Testis (tissue), 3 donors: ENCODE measurements around the gene LPIN1. TPM values are rescaled to one million over a fixed set of nuclear protein-coding genes. Genes with fewer than 3 reads are reported as not detected.

ENCODE experiments used
- DNase-seq: peaks from one replicate; pipeline ENCODE4 v3.0.0-alpha.2; 2019
- H3K27ac ChIP-seq, 2 donors: fragments of 200-600 bp; sonication (generic); one replicate each; pipeline ENCODE4 v1.5.1; 2019
- H3K27me3 ChIP-seq: fragments of 200-600 bp; sonication (generic); one replicate; pipeline ENCODE4 v1.5.1; 2019
- H3K36me3 ChIP-seq: fragments of 200-600 bp; sonication (generic); one replicate; pipeline ENCODE4 v1.5.1; 2017; ENCODE audit warnings: low read depth; ENCODE audit errors: missing control alignments
- H3K4me1 ChIP-seq: fragments of 200-600 bp; sonication (generic); one replicate; pipeline ENCODE4 v1.5.1; 2019
- H3K4me3 ChIP-seq, 2 donors: fragments of 200-600 bp; sonication (generic); one replicate each; pipeline ENCODE4 v1.5.1; 2017 to 2019
- H3K9me3 ChIP-seq: fragments of 200-600 bp; sonication (generic); one replicate; pipeline ENCODE4 v1.5.1; 2017
- CTCF ChIP-seq, 3 experiments: fragments of 450-650 bp in 2 of 3; fragments of 200-600 bp in 1 of 3; sonication (generic) in 1 of 3; IDR thresholded peaks; one replicate each; pipeline ENCODE4 v1.5.1; 2016 to 2019; ENCODE audit warnings: antibody characterized with exemption in 3 of 3, mild to moderate bottlenecking in 2 of 3, moderate library complexity in 1 of 3
- POLR2A ChIP-seq: fragments of 450-650 bp; IDR thresholded peaks from one replicate; pipeline ENCODE4 v1.6.1; 2017; ENCODE audit warnings: antibody characterized with exemption, mild to moderate bottlenecking, moderate library complexity
- WGBS, 2 donors: methylation state at CpG; one replicate each; pipeline ENCODE4 v1.1.5; 2018; 5-methylcytosine and 5-hydroxymethylcytosine counted together
- intact Hi-C: fragments of 100-400 bp; cut with DNase I; formaldehyde crosslinking; loops from one replicate; pipeline ENCODE4 v1.15.1; 2023; ENCODE audit warnings: low total_unique reads
- polyA plus RNA-seq: library from polyadenylated mRNA; stranded (reverse); fragments of 350-450 nt; fragmentation: Illumina TruSeq; extraction: RNeasy Lipid Tissue Mini Kit (QIAGEN cat#74804); gene quantifications from one replicate; pipeline ENCODE4 v1.2.3, GENCODE V29; 2014; ENCODE audit warnings: low read depth, low replicate concordance; ENCODE audit not compliant: insufficient read depth
- total RNA-seq, 2 donors: library from RNA; depleted of rRNA; stranded (reverse); fragments of >200 nt; gene quantifications; one replicate each; pipeline ENCODE4 v1.2.3, GENCODE V29; 2016

The LPIN1 gene
- total and polyA plus RNA-seq, 3 donors from 2014 or later, result 90.0 to 198 (median 169) TPM

GRCh38 chr2:11709293-11709692, 37.1 kb upstream of the LPIN1 start:
- 95% methylated on average over 8 of the region's 8 CpGs for WGBS, 2 donors
- TF ChIP-seq CTCF (IDR thresholded peaks at IDR 0.05) (no peak), POLR2A (no peak)
- no peak overlapping the region for H3K27ac ChIP-seq
- no peaks in the 10 kb centered on the region for H3K9me3 ChIP-seq
- H3K4me3 ChIP-seq, result no peak overlapping the region
- intact Hi-C loops, result no loop called here
- DNase-seq, result no peak
- H3K36me3 ChIP-seq, result no peaks in the 10 kb centered on the region
- no peaks in the 10 kb centered on the region for H3K27me3 ChIP-seq
- peaks cover 6% of the 10 kb centered on the region for H3K4me1 ChIP-seq

GRCh38 chr2:11710210-11710609, 36.2 kb upstream of the LPIN1 start:
- TF ChIP-seq CTCF (IDR thresholded peaks at IDR 0.05), result no peak
- TF ChIP-seq POLR2A, result no peak
- Histone ChIP-seq H3K27me3 (no peaks in the 10 kb centered on the region), H3K36me3 (no peaks in the 10 kb centered on the region), H3K4me1 (peaks cover 6% of the 10 kb centered on the region), H3K27ac (no peak overlapping the region), H3K4me3 (no peak overlapping the region), H3K9me3 (no peaks in the 10 kb centered on the region)
- DNase-seq, result no peak
- WGBS, 2 donors, result 65 to 74% methylated on average over 3 of the region's 3 CpGs
- intact Hi-C loops, result no loop called here

- no peak overlapping the region for H3K27ac ChIP-seq
Measured at GRCh38 chr2:11710632-11711353, 35.6 kb upstream of the LPIN1 start.

GRCh38 chr2:11711354-11711716, 35.1 kb upstream of the LPIN1 start:
- TF ChIP-seq POLR2A, result no peak
- no peak for TF ChIP-seq CTCF (IDR thresholded peaks at IDR 0.05)
- Histone ChIP-seq H3K9me3 (no peaks in the 10 kb centered on the region), H3K27ac (no peak overlapping the region), H3K27me3 (no peaks in the 10 kb centered on the region), H3K4me1 (peaks cover 6% of the 10 kb centered on the region), H3K4me3 (no peak overlapping the region), H3K36me3 (no peaks in the 10 kb centered on the region)
- WGBS, 2 donors, result 75 to 84% methylated on average over 1 of the region's 1 CpG
- intact Hi-C loops, result no loop called here
- DNase-seq, result no peak

More at GRCh38 chr2:11710632-11711353, 35.6 kb upstream of the LPIN1 start:
- TF ChIP-seq CTCF (IDR thresholded peaks at IDR 0.05), result no peak
- no peak overlapping the region for H3K4me3 ChIP-seq
- 39 to 41% methylated on average over 3 of the region's 3 CpGs for WGBS, 2 donors
- H3K4me1 ChIP-seq, result peaks cover 6% of the 10 kb centered on the region
- no peak for DNase-seq
- no peaks in the 10 kb centered on the region for H3K36me3 ChIP-seq
- H3K9me3 ChIP-seq, result no peaks in the 10 kb centered on the region
- intact Hi-C loops, result no loop called here
- H3K27me3 ChIP-seq, result no peaks in the 10 kb centered on the region

- no peak overlapping the region for H3K27ac ChIP-seq
- no peak overlapping the region for H3K4me3 ChIP-seq
- no peak for DNase-seq
- WGBS, 2 donors, result 83 to 84% methylated on average over 8 of the region's 8 CpGs
- no peaks in the 10 kb centered on the region for H3K36me3 ChIP-seq
- no peaks in the 10 kb centered on the region for H3K27me3 ChIP-seq
- intact Hi-C loops, result no loop called here
- peaks cover 6% of the 10 kb centered on the region for H3K4me1 ChIP-seq
- no peaks in the 10 kb centered on the region for H3K9me3 ChIP-seq
- TF ChIP-seq POLR2A, result no peak
- no peak for TF ChIP-seq CTCF (IDR thresholded peaks at IDR 0.05)
Measured at GRCh38 chr2:11711751-11712150, 34.7 kb upstream of the LPIN1 start.
